Measurements from ENCODE around the gene PRIM2.

- TF ChIP-seq, protein P1, sequence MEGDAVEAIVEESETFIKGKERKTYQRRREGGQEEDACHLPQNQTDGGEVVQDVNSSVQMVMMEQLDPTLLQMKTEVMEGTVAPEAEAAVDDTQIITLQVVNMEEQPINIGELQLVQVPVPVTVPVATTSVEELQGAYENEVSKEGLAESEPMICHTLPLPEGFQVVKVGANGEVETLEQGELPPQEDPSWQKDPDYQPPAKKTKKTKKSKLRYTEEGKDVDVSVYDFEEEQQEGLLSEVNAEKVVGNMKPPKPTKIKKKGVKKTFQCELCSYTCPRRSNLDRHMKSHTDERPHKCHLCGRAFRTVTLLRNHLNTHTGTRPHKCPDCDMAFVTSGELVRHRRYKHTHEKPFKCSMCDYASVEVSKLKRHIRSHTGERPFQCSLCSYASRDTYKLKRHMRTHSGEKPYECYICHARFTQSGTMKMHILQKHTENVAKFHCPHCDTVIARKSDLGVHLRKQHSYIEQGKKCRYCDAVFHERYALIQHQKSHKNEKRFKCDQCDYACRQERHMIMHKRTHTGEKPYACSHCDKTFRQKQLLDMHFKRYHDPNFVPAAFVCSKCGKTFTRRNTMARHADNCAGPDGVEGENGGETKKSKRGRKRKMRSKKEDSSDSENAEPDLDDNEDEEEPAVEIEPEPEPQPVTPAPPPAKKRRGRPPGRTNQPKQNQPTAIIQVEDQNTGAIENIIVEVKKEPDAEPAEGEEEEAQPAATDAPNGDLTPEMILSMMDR (IDR thresholded peaks at IDR 0.05; ENCODE audit: low read length) = no peak
- no peak for TF ChIP-seq EZH2 (IDR thresholded peaks at IDR 0.05; ENCODE audit: borderline replicate concordance, low read length)
These were observed 9.9 kb downstream of the PRIM2 start for GRCh38 chr6:57327311-57327710.
